HUES6 (cell line): ENCODE measurements around the gene FRMD4A.

Source experiments
- H3K27ac ChIP-seq: 2 replicates; pipeline ENCODE4 v1.7.0; 2013; ENCODE audit warnings: low read depth, mild to moderate bottlenecking, low read length, inconsistent platforms
- H3K27me3 ChIP-seq: 2 replicates; pipeline ENCODE4 v1.6.1; 2013; ENCODE audit warnings: low read length; ENCODE audit not compliant: control insufficient read depth, insufficient read depth
- H3K36me3 ChIP-seq: 2 replicates; pipeline ENCODE4 v1.6.1; 2013; ENCODE audit warnings: low read length; ENCODE audit not compliant: control insufficient read depth, insufficient read depth
- H3K4me1 ChIP-seq: 2 replicates; pipeline ENCODE4 v1.6.1; 2013; ENCODE audit warnings: low read length; ENCODE audit not compliant: control insufficient read depth, insufficient read depth
- H3K4me3 ChIP-seq: 2 replicates; pipeline ENCODE4 v1.5.1; 2013; ENCODE audit warnings: low read depth, low read length
- H3K9ac ChIP-seq: one replicate; pipeline ENCODE4 v1.6.1; 2013; ENCODE audit warnings: mild to moderate bottlenecking, low read length
- H3K9me3 ChIP-seq: 2 replicates; pipeline ENCODE4 v1.6.1; 2013; ENCODE audit warnings: low read depth, low read length; ENCODE audit not compliant: control insufficient read depth, insufficient read depth

FRMD4A gene

DNA sequence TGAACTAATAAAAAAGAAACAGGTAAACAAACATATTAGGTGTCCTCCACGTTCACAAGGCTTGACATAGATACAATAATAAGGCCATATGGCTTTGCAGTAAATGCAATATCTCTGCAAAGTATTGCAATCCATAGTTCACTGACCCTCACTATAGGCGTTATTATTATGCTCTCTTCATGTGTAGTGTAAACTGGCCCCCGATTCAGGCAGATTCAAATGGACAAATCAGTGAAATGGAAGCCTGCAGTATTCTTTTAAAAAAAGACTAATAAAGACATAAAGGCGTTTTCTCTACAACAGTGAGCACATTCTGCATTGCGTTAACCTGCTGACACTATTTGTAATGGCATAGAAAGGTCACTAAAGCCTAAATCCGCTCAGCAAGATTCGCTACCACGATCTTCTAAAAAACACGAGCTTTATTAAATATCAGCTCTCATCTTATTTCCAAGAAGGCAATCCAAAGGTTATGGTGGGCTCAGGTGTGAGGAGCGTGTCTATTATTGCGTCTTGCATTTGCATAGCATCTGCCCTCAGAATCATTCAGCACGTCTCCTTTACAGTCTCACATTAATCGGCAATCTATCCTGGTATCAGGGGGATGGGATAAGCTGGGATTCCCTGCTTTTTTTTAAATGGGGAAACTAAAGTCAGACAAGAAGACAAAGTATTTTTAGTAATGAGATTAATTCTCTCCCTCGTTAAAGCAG, 36.2 kb downstream of the FRMD4A start:
- Histone ChIP-seq H3K27me3 (no peaks in the 10 kb centered on the region), H3K36me3 (no peaks in the 10 kb centered on the region), H3K9ac (no peak overlapping the region), H3K27ac (no peak overlapping the region), H3K9me3 (peaks cover 13% of the 10 kb centered on the region; the same call in 1 of the 2 replicates), H3K4me3 (no peak overlapping the region), H3K4me1 (peaks cover 4% of the 10 kb centered on the region; the same call in 1 of the 2 replicates)

DNA sequence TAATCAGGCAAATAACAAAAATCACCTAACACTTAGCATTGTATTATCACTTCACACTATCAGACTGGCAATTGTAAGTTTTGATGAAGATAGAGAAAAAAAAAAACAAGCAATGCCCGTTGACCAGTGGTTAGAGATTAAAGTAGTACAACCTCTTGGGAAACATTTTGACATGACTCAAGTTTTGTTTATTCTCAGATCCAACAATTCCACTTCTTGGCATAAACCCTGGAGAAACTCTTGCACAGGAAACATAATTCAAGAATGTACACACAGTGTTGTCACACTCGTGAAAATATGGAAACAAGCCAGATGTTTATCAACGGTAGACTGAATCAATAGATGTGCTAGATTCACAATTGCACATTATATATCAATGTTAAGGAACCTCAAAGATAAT, 37.2 kb downstream of the FRMD4A start:
- H3K27ac ChIP-seq, result no peak overlapping the region
- H3K4me3 ChIP-seq, result no peak overlapping the region
- no peak overlapping the region for H3K9ac ChIP-seq
- no peaks in the 10 kb centered on the region for H3K27me3 ChIP-seq
- H3K4me1 ChIP-seq, result peaks cover 4% of the 10 kb centered on the region; the same call in 1 of the 2 replicates
- H3K9me3 ChIP-seq, result peaks cover 13% of the 10 kb centered on the region; the same call in 1 of the 2 replicates
- H3K36me3 ChIP-seq, result no peaks in the 10 kb centered on the region

DNA sequence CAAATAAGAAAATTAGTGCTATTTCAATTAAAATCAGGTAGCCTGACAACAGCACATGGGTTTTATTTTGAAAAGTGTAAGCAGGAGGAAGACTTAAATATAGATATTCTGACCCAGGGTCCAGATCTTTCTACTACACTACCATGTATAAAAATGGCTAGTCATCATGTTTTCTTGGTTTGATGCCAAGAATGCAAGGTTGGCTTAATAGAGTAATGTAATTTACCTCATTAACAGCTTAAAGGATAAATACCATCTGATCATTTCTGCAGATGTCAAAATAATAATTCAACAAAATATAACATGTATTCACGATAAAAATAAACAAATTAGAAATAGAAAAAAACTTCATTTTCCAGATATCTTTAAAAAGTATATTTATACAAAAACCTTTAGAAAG, 39.4 kb downstream of the FRMD4A start:
- H3K4me3 ChIP-seq, result no peak overlapping the region

DNA sequence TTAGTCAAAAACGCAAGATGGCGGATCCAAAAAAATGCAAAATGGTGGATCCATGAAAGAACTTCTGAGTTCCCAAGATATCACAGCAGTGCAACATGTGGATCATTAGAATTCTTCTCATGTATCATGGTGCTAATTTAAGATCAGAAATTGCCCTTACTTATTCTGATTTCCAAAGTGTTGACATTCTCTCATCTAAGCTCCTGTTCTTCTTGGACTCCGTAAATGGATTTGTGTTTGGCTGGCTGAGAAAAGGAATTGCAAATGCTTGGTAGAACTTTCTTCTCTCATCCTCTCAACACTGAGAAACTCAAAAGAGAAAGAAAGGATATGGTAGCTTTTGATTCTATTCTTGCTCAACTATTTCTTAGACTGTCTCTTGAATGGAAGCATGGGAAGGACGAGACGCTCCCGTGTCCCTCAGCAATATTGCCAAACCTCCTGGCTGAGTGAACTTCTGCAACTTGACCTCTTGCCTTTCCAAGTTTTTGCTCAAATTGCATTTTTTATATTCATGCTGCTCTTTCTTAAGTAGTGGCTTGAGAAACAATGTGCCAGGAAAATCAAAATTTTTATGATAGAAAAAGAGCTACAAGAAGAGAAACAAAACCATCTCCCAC, 44.7 kb downstream of the FRMD4A start:
- H3K9me3 ChIP-seq, result peaks cover 13% of the 10 kb centered on the region
- no peak overlapping the region for H3K9ac ChIP-seq
- no peaks in the 10 kb centered on the region for H3K4me1 ChIP-seq
- H3K27ac ChIP-seq, result no peak overlapping the region
- H3K4me3 ChIP-seq, result no peak overlapping the region
- no peaks in the 10 kb centered on the region for H3K27me3 ChIP-seq
- H3K36me3 ChIP-seq, result no peaks in the 10 kb centered on the region

More for the DNA sequence above, 39.4 kb downstream of the FRMD4A start:
- Histone ChIP-seq H3K4me1 (peaks cover 4% of the 10 kb centered on the region; the same call in 1 of the 2 replicates), H3K36me3 (no peaks in the 10 kb centered on the region), H3K27ac (no peak overlapping the region), H3K27me3 (no peaks in the 10 kb centered on the region), H3K9me3 (peaks cover 15% of the 10 kb centered on the region; the same call in 1 of the 2 replicates), H3K9ac (no peak overlapping the region)

DNA sequence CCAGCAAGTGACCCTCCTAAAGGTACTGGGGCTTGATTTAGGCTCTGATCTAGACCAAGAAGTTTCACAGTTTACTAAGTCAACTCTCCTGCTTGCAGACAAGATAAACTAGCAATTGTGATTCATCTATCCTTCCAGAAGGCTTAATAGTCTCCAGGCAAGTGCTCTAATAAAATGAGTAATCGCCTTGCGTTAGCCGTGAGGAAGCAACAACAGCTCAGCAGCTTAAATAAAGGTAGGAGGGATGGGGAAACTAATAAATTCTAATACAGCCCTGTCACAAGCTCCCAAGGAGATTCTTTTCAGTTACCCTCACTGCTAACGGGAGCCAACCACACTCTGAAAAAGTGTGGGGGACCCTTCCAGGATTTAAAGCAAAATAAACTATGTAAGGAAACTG, 48.4 kb downstream of the FRMD4A start:
- H3K9ac ChIP-seq, result no peak overlapping the region
- no peak overlapping the region for H3K4me3 ChIP-seq
- no peaks in the 10 kb centered on the region for H3K27me3 ChIP-seq
- no peak overlapping the region for H3K27ac ChIP-seq
- H3K36me3 ChIP-seq, result no peaks in the 10 kb centered on the region
- H3K4me1 ChIP-seq, result no peaks in the 10 kb centered on the region
- peaks cover 8% of the 10 kb centered on the region for H3K9me3 ChIP-seq

DNA sequence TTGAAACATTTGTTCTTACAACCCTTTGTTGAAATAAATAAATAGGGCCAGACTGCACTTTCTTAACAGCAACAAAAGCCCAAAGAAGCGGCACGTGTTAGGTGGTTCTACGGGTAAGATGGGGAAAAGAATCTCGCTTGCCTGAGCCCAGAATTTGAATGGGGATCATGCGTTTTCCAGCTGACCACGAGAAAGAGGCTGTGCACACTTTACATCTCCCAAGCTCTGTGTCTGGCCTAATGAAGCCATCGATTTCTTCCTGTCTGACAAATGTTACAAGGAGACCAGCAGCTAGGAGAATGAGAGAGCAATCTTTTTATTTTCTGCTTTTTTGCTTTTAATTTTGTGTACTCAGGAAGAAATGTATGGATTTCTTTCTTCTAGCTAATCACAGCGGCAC, 52.2 kb downstream of the FRMD4A start:
- no peak overlapping the region for H3K27ac ChIP-seq
- H3K4me3 ChIP-seq, result no peak overlapping the region
- H3K9me3 ChIP-seq, result no peaks in the 10 kb centered on the region
- no peaks in the 10 kb centered on the region for H3K4me1 ChIP-seq
- no peaks in the 10 kb centered on the region for H3K36me3 ChIP-seq
- H3K27me3 ChIP-seq, result no peaks in the 10 kb centered on the region
- H3K9ac ChIP-seq, result no peak overlapping the region

DNA sequence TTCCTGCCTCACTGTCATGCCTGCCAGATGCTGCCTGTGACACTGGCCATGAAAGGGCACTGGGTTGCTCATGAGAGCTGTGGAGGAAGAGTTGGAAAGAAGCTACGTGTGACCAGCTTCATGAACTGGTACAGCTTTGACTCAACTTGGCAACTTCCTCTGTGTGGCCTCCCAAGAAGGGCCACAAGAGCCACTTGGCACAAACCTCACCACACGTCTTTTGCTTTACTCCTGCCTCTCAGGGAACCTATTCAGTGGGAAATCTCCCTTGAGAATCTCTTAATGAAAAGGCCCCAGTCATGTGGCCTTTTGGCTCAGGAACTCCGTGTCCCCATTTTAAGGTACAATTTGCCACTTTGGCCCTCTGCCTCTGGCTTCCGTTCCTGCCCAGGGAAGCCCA, 54.5 kb downstream of the FRMD4A start:
- Histone ChIP-seq H3K4me1 (no peaks in the 10 kb centered on the region), H3K9ac (no peak overlapping the region), H3K27me3 (no peaks in the 10 kb centered on the region), H3K9me3 (no peaks in the 10 kb centered on the region), H3K36me3 (no peaks in the 10 kb centered on the region), H3K27ac (no peak overlapping the region), H3K4me3 (no peak overlapping the region)

DNA sequence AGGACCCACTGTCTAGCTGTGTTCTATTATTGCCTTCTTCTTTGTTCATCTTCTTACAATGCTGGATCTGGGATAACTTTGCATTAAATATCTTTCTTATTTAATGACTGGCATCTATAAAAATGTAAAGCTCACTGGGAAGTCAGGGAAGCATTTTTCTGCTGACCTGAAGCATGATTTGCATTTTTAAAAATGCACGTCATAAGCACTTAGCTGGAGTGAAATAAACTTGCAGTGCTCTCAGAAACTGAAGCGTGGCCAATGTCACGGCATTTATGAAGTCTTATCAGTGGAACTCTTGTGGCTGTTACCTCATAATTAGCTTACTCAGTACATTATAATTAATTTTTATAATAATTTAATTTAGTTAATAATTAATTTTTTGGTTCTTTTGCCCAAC, 59.1 kb downstream of the FRMD4A start:
- H3K36me3 ChIP-seq, result no peaks in the 10 kb centered on the region
- H3K9me3 ChIP-seq, result no peaks in the 10 kb centered on the region
- H3K27me3 ChIP-seq, result no peaks in the 10 kb centered on the region
- H3K4me3 ChIP-seq, result no peak overlapping the region
- no peak overlapping the region for H3K27ac ChIP-seq
- no peaks in the 10 kb centered on the region for H3K4me1 ChIP-seq
- no peak overlapping the region for H3K9ac ChIP-seq

DNA sequence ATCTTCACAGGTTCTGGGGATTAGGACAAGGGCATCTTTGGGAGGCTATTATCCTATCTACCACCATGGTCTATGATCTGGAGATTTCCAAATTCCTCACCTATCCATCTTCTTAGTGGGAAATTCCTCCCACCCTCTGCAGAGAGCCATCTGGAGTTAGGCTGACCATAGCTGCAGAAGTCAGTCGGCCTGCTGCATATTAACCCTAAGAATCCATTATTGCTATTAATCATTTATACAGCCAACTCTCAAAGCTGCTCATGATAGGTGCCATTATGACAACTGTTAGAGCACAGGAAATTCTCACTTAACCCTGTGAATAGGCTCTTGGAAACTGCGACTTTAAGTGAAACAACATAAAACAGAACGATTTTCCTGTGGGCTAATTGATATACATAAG, 60.4 kb downstream of the FRMD4A start:
- Histone ChIP-seq H3K36me3 (no peaks in the 10 kb centered on the region), H3K27me3 (no peaks in the 10 kb centered on the region), H3K4me1 (no peaks in the 10 kb centered on the region), H3K9me3 (no peaks in the 10 kb centered on the region), H3K27ac (no peak overlapping the region), H3K4me3 (no peak overlapping the region), H3K9ac (no peak overlapping the region)

DNA sequence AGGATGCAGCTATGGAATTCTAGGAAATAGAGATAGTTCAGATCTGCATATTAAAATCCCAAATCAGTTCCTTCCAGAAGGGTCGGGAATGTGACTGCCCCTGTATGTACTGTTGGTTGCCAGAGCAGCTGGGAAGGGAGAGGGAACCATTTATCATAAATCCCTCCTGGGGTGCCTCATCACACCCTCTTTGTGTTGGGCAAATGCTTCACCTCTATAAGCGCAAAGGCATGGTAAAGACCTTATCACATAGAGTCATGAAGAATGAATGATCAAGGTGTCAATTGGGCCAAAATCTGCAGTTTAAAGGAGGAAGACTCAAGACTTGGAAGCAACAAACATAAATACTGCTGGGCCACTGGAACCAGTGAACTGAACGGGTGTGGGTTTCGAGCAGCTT, 65.0 kb downstream of the FRMD4A start:
- Histone ChIP-seq H3K36me3 (no peaks in the 10 kb centered on the region), H3K4me1 (no peaks in the 10 kb centered on the region), H3K9me3 (no peaks in the 10 kb centered on the region), H3K27me3 (no peaks in the 10 kb centered on the region), H3K9ac (no peak overlapping the region), H3K27ac (no peak overlapping the region), H3K4me3 (no peak overlapping the region)

DNA sequence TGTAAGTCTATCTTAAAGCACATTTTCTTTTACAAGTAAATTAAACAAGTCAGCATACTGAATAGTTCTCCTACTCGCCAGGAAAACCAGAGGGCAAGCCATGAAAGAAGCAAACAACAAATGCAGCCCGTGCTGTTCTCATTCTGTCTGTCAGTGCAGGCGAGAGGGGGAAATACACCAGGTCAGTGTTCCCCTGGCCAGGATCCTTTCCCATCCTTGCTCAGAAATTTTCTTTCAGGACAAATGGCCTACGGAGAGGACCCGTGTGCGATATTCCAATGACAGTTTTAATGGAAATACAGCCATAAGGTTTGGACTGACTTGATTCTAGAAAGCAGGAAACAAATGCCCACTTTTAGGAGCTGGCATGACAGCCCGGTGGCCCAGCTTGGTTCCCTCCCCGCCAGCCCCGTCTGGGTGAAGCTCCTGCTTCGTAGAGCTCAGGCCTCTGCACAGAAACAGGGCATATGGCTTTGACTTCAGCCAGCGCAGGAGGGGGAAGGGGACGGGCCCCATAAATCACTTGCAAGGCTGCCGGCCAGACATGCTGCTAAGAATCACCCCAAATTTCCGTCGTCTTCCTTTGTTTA, 67.8 kb downstream of the FRMD4A start:
- Histone ChIP-seq H3K36me3 (no peaks in the 10 kb centered on the region), H3K9me3 (0 out of 2 replicates have a peak, but pooled peaks cover 3% of the 10 kb centered on the region), H3K27me3 (no peaks in the 10 kb centered on the region), H3K9ac (no peak overlapping the region), H3K4me3 (no peak overlapping the region), H3K27ac (no peak overlapping the region), H3K4me1 (no peaks in the 10 kb centered on the region)
